Ovary (tissue), 1 donor: ENCODE data around the gene SSTR5.

Experiments used
- EP300 ChIP-seq: sonication (generic); formaldehyde crosslinking; IDR thresholded peaks from one replicate; pipeline ENCODE4 v1.6.1; 2017; ENCODE audit warnings: antibody characterized with exemption
- POLR2A ChIP-seq: fragments of 450-650 bp; IDR thresholded peaks from one replicate; pipeline ENCODE4 v1.6.1; 2017; ENCODE audit warnings: antibody characterized with exemption, mild to moderate bottlenecking, moderate library complexity

- no peak for TF ChIP-seq POLR2A
- TF ChIP-seq EP300, result no peak
Observed at GRCh38 chr16:1054660-1055556, 17.6 kb upstream of the SSTR5 start.
